WTC11 (cell line): ENCODE results near the gene TECR. TPM values are rescaled to one million over a fixed set of nuclear protein-coding genes. Genes with fewer than 3 reads are reported as not detected.

Experiments used
- ATAC-seq: fragments of 200-7000 bp; cut with Tn5 transposase; 2 replicates; pipeline ENCODE4 v1.10.0; 2021; ENCODE audit warnings: mild to moderate bottlenecking, moderate library complexity
- CTCF ChIA-PET: fragments of 300-600 bp; sonication (Branson Sonifier 250); formaldehyde crosslinking; loops from one replicate; lab custom pipeline; 2021; ENCODE audit warnings: antibody characterized with exemption; lab: Charles Lee
- POLR2A ChIA-PET: fragments of 350-600 bp; sonication (Branson Sonifier 250); formaldehyde crosslinking; loops from one replicate; lab custom pipeline; 2021; ENCODE audit warnings: antibody characterized with exemption; lab: Charles Lee
- DNase-seq: peaks from one replicate; pipeline ENCODE4 v3.0.0; 2021; ENCODE audit warnings: low spot score
- H3K27ac Mint-ChIP-seq: 2 replicates; pipeline ENCODE4 v1.8.0; 2021; ENCODE audit warnings: mixed read lengths
- H3K27me3 Mint-ChIP-seq: 2 replicates; pipeline ENCODE4 v1.8.0; 2021; ENCODE audit warnings: low read depth, mild to moderate bottlenecking, moderate library complexity, mixed read lengths
- H3K36me3 Mint-ChIP-seq: 2 replicates; pipeline ENCODE4 v1.8.0; 2021; ENCODE audit warnings: mixed read lengths
- H3K4me1 Mint-ChIP-seq: 2 replicates; pipeline ENCODE4 v1.8.0; 2022; ENCODE audit warnings: mixed read lengths
- H3K4me3 Mint-ChIP-seq: 2 replicates; pipeline ENCODE4 v1.8.0; 2021; ENCODE audit warnings: mild to moderate bottlenecking, moderate library complexity, mixed read lengths
- H3K9me3 Mint-ChIP-seq: 2 replicates; pipeline ENCODE4 v1.8.0; 2021; ENCODE audit warnings: mixed read lengths
- ARID4B ChIP-seq: sonication (generic); formaldehyde crosslinking; IDR thresholded peaks from 2 replicates; pipeline ENCODE4 v1.8.0; 2023; ENCODE audit warnings: missing genetic modification reagents, mild to moderate bottlenecking, borderline replicate concordance
- CREM ChIP-seq: sonication (generic); formaldehyde crosslinking; IDR thresholded peaks from 2 replicates; pipeline ENCODE4 v1.8.1; 2022; ENCODE audit warnings: mild to moderate bottlenecking, missing genetic modification reagents, moderate library complexity
- E2F5 ChIP-seq: sonication (generic); formaldehyde crosslinking; IDR thresholded peaks from 2 replicates; pipeline ENCODE4 v1.8.1; 2022; ENCODE audit warnings: mild to moderate bottlenecking, moderate library complexity, missing genetic modification reagents
- FOXK1 ChIP-seq: sonication (generic); formaldehyde crosslinking; IDR thresholded peaks from 2 replicates; pipeline ENCODE4 v1.8.0; 2022; ENCODE audit warnings: mild to moderate bottlenecking, moderate library complexity, missing genetic modification reagents
- FOXP4 ChIP-seq: sonication (generic); formaldehyde crosslinking; IDR thresholded peaks from 2 replicates; pipeline ENCODE4 v1.8.0; 2022; ENCODE audit warnings: mild to moderate bottlenecking, missing genetic modification reagents
- GABPB1 ChIP-seq: sonication (generic); formaldehyde crosslinking; IDR thresholded peaks from 2 replicates; pipeline ENCODE4 v1.8.1; 2023; ENCODE audit warnings: mild to moderate bottlenecking, missing genetic modification reagents
- KAT7 ChIP-seq: sonication (generic); formaldehyde crosslinking; IDR thresholded peaks from 2 replicates; pipeline ENCODE4 v1.8.1; 2023; ENCODE audit warnings: missing genetic modification reagents, mild to moderate bottlenecking, borderline replicate concordance
- MAX ChIP-seq: sonication (generic); formaldehyde crosslinking; IDR thresholded peaks from 2 replicates; pipeline ENCODE4 v1.8.0; 2022; ENCODE audit warnings: mild to moderate bottlenecking, missing genetic modification reagents
- MLX ChIP-seq: sonication (generic); formaldehyde crosslinking; IDR thresholded peaks from 2 replicates; pipeline ENCODE4 v1.8.1; 2023; ENCODE audit warnings: mild to moderate bottlenecking, missing genetic modification reagents, moderate library complexity
- MYBL2 ChIP-seq: sonication (generic); formaldehyde crosslinking; IDR thresholded peaks from 2 replicates; pipeline ENCODE4 v1.8.1; 2023; ENCODE audit warnings: mild to moderate bottlenecking, moderate library complexity, missing genetic modification reagents
- NFYB ChIP-seq: sonication (generic); formaldehyde crosslinking; conservative IDR thresholded peaks from 2 replicates; pipeline ENCODE4 v1.8.0; 2022; ENCODE audit warnings: low read depth, missing genetic modification reagents
- SP1 ChIP-seq: sonication (generic); formaldehyde crosslinking; conservative IDR thresholded peaks from 2 replicates; pipeline ENCODE4 v1.8.1; 2022; ENCODE audit warnings: missing genetic modification reagents
- TCF7 ChIP-seq: sonication (generic); formaldehyde crosslinking; IDR thresholded peaks from 2 replicates; pipeline ENCODE4 v1.8.0; 2022; ENCODE audit warnings: mild to moderate bottlenecking, low read depth, missing genetic modification reagents, moderate library complexity
- TEAD1 ChIP-seq: sonication (generic); formaldehyde crosslinking; IDR thresholded peaks from 2 replicates; pipeline ENCODE4 v1.8.0; 2022; ENCODE audit warnings: mild to moderate bottlenecking, missing genetic modification reagents
- TP53 ChIP-seq: sonication (generic); formaldehyde crosslinking; IDR thresholded peaks from 2 replicates; pipeline ENCODE4 v1.8.1; 2023; ENCODE audit warnings: mild to moderate bottlenecking, missing genetic modification reagents
- USF1 ChIP-seq: sonication (generic); formaldehyde crosslinking; IDR thresholded peaks from 2 replicates; pipeline ENCODE4 v1.8.0; 2022; ENCODE audit warnings: mild to moderate bottlenecking, missing genetic modification reagents
- USF2 ChIP-seq: sonication (generic); formaldehyde crosslinking; IDR thresholded peaks from 2 replicates; pipeline ENCODE4 v1.8.1; 2023; ENCODE audit warnings: mild to moderate bottlenecking, missing genetic modification reagents, moderate library complexity
- ZBTB43 ChIP-seq: sonication (generic); formaldehyde crosslinking; IDR thresholded peaks from 2 replicates; pipeline ENCODE4 v1.8.1; 2023; ENCODE audit warnings: mild to moderate bottlenecking, missing genetic modification reagents
- ZNF263 ChIP-seq: sonication (generic); formaldehyde crosslinking; IDR thresholded peaks from 2 replicates; pipeline ENCODE4 v1.8.1; 2022; ENCODE audit warnings: low read depth, mild to moderate bottlenecking, moderate library complexity, missing genetic modification reagents
- total RNA-seq: library from RNA; stranded (reverse); gene quantifications from 3 replicates; pipeline ENCODE4 v1.2.3, GENCODE V29; 2021

The TECR gene
- total RNA-seq, 1 experiment from 2014 or later, result 161 TPM

GRCh38 chr19:14494910-14495671 lies 34.3 kb upstream of the TECR start (continued):
- no peak for TF ChIP-seq ZBTB43 (CRISPR knock-in tag)
- TF ChIP-seq, all 79 proteins: peak for 0

GRCh38 chr19:14495672-14496028 lies 33.7 kb upstream of the TECR start:
- CTCF ChIA-PET, result interaction anchor here (0.6 to 4.2 kb wide), 12 partner anchors 9 to 359 kb away, joined by 3 to 46 read pairs (median 6); partner anchors contain the start of genes ASF1B, DNAJB1 and PTGER1

GRCh38 chr19:14496029-14496833 lies 33.2 kb upstream of the TECR start, which contains the start of gene GIPC1:
Gene GIPC1 (minus strand): TSS chr19:14496127. CDS start chr19:14482976, 13,151 bp downstream.
- DNase-seq (peak; percentile 99), ATAC-seq (peak; percentile 96)
- peak; percentile 89; the same call in 1 of the 2 replicates for TF ChIP-seq TEAD1 (CRISPR knock-in tag)
- no peak for TF ChIP-seq ZNF263 (CRISPR knock-in tag)
- TF ChIP-seq NFYB (CRISPR knock-in tag), result peak; percentile 92
- TF ChIP-seq MAX (CRISPR knock-in tag), result peak; percentile 93
- 0 out of 2 replicates have a peak, but pooled peaks have one; percentile 40 for TF ChIP-seq FOXP4 (CRISPR knock-in tag)
- 0 out of 2 replicates have a peak, but pooled peaks have one; percentile 55 for TF ChIP-seq ARID4B (CRISPR knock-in tag)
- 0 out of 2 replicates have a peak, but pooled peaks have one; percentile 45 for TF ChIP-seq GABPB1 (CRISPR knock-in tag)
- peak; percentile 96 for TF ChIP-seq USF1 (CRISPR knock-in tag)
- TF ChIP-seq SP1 (CRISPR knock-in tag), result peak; percentile 93
- TF ChIP-seq E2F5 (CRISPR knock-in tag), result peak; percentile 39; the same call in 1 of the 2 replicates
- peak; percentile 95 for TF ChIP-seq USF2
- TF ChIP-seq KAT7 (CRISPR knock-in tag), result no peak
- no peak for TF ChIP-seq MLX (CRISPR knock-in tag)
- H3K4me1 Mint-ChIP-seq, result peaks cover 21% of the 10 kb centered on the region
- H3K27me3 Mint-ChIP-seq, result peaks cover 4% of the 10 kb centered on the region; the same call in 1 of the 2 replicates
- H3K36me3 Mint-ChIP-seq, result peaks cover 19% of the 10 kb centered on the region
- H3K4me3 Mint-ChIP-seq, result peak within 1 kb of the TSS; percentile 89
- ChIA-PET POLR2A (interaction anchor here (0.6 to 1.9 kb wide), 9 partner anchors 12 to 251 kb away, joined by 3 to 7 read pairs (median 3); partner anchors contain the start of gene DNAJB1), CTCF (interaction anchor here (0.6 to 4.2 kb wide), 14 partner anchors 9 to 360 kb away, joined by 3 to 46 read pairs (median 6); partner anchors contain the start of genes ASF1B, DNAJB1 and PTGER1)
- H3K9me3 Mint-ChIP-seq, result no peaks in the 10 kb centered on the region
- peak within 1 kb of the TSS; percentile 95 for H3K27ac Mint-ChIP-seq

More at GRCh38 chr19:14495672-14496028, 33.7 kb upstream of the TECR start:
- ATAC-seq (no peak), DNase-seq (no peak)
- peaks cover 4% of the 10 kb centered on the region; the same call in 1 of the 2 replicates for H3K27me3 Mint-ChIP-seq
- H3K36me3 Mint-ChIP-seq, result peaks cover 22% of the 10 kb centered on the region
- POLR2A ChIA-PET, result interaction anchor here (0.6 to 1.3 kb wide), 3 partner anchors 16 to 250 kb away, joined by 3 read pairs; no protein-coding TSS in a partner anchor
- no peaks in the 10 kb centered on the region for H3K9me3 Mint-ChIP-seq
- TF ChIP-seq MYBL2 (CRISPR knock-in tag) (no peak), TCF7 (no peak), CREM (CRISPR knock-in tag) (no peak), FOXK1 (CRISPR knock-in tag) (peak; percentile 0; the same call in 1 of the 2 replicates), TP53 (peak; percentile 64; the same call in 1 of the 2 replicates)
- peaks cover 21% of the 10 kb centered on the region for H3K4me1 Mint-ChIP-seq
- H3K27ac Mint-ChIP-seq, result peak overlapping the region; percentile 60; the same call in 1 of the 2 replicates
- H3K4me3 Mint-ChIP-seq, result peak overlapping the region; percentile 89
